CD4-positive, alpha-beta T cell (primary cell): ENCODE measurements around the gene DEF6. TPM values are rescaled to one million over a fixed set of nuclear protein-coding genes. Genes with fewer than 3 reads are reported as not detected.

Source experiments
- ATAC-seq: fragments of 200-7000 bp; cut with Tn5 transposase; one replicate; pipeline ENCODE4 v1.10.0; 2022; ENCODE audit warnings: mild to moderate bottlenecking; ENCODE audit not compliant: poor library complexity
- CTCF ChIA-PET: fragments of 350-600 bp; sonication (Branson Sonifier 250); formaldehyde crosslinking; loops from one replicate; lab custom pipeline; 2021; ENCODE audit warnings: antibody characterized with exemption, inconsistent platforms; lab: Charles Lee
- POLR2A ChIA-PET: fragments of 350-600 bp; sonication (Branson Sonifier 250); formaldehyde crosslinking; loops from one replicate; lab custom pipeline; 2021; ENCODE audit warnings: antibody characterized with exemption, inconsistent platforms; lab: Charles Lee
- DNase-seq, 14 experiments: peaks; one replicate each; pipeline ENCODE4 v3.0.0-alpha.2; 2013 to 2020; ENCODE audit warnings: mixed read lengths in 2 of 14
- H3K27ac ChIP-seq, 2 donors: one replicate each; pipeline versions ENCODE4 v1.5.1 to v1.7.0; 2013; ENCODE audit warnings: low read length in 2 of 2, low read depth in 1 of 2, mild to moderate bottlenecking in 1 of 2
- H3K27me3 ChIP-seq, 2 experiments: 1 replicate in 1 of 2; 2 replicates in 1 of 2; pipeline versions ENCODE4 v1.6.1 to v1.7.0; 2013; ENCODE audit warnings: low read length in 2 of 2, control low read depth in 1 of 2, mild to moderate bottlenecking in 1 of 2, moderate library complexity in 1 of 2; ENCODE audit not compliant: insufficient read depth in 2 of 2, control insufficient read depth in 1 of 2
- H3K36me3 ChIP-seq: one replicate; pipeline ENCODE4 v1.6.1; 2013; ENCODE audit warnings: low read length, control low read depth; ENCODE audit not compliant: insufficient read depth
- H3K4me1 ChIP-seq: one replicate; pipeline ENCODE4 v1.6.1; 2013; ENCODE audit warnings: low read length, control low read depth; ENCODE audit not compliant: insufficient read depth
- H3K4me3 ChIP-seq: one replicate; pipeline ENCODE4 v1.5.1; 2013; ENCODE audit warnings: mild to moderate bottlenecking, low read length, moderate library complexity
- H3K9me3 ChIP-seq, 2 experiments: 1 replicate in 1 of 2; 2 replicates in 1 of 2; pipeline versions ENCODE4 v1.6.1 to v1.7.0; 2013; ENCODE audit warnings: low read length in 2 of 2, mild to moderate bottlenecking in 2 of 2, control low read depth in 1 of 2, moderate library complexity in 1 of 2; ENCODE audit not compliant: control insufficient read depth in 1 of 2, insufficient read depth in 1 of 2
- H3K27ac Mint-ChIP-seq: one replicate; pipeline ENCODE4 v1.8.0; 2020; ENCODE audit warnings: mixed read lengths
- H3K27me3 Mint-ChIP-seq: one replicate; pipeline ENCODE4 v1.8.0; 2021; ENCODE audit warnings: mixed read lengths
- H3K36me3 Mint-ChIP-seq: one replicate; pipeline ENCODE4 v1.8.0; 2021; ENCODE audit warnings: low read depth, mixed read lengths
- H3K4me1 Mint-ChIP-seq: one replicate; pipeline ENCODE4 v1.8.0; 2021; ENCODE audit warnings: low read depth, mixed read lengths
- H3K4me3 Mint-ChIP-seq: one replicate; pipeline ENCODE4 v1.8.0; 2020; ENCODE audit warnings: mild to moderate bottlenecking, mixed read lengths
- H3K9me3 Mint-ChIP-seq: one replicate; pipeline ENCODE4 v1.8.0; 2020; ENCODE audit warnings: mixed read lengths
- CTCF ChIP-seq: fragments of 200-600 bp; IDR thresholded peaks from one replicate; pipeline ENCODE4 v1.8.0; 2022; ENCODE audit warnings: antibody characterized with exemption, mild to moderate bottlenecking
- intact Hi-C, 2 experiments: fragments of 100-400 bp; cut with DNase I in 1 of 2; cut with micrococcal nuclease in 1 of 2; formaldehyde crosslinking; loops; one replicate each; pipeline versions ENCODE4 v1.15.1 to v1.9.0; 2023 to 2025; cut with DNase I, micrococcal nuclease
- total RNA-seq, 174 experiments: library from RNA in 2 of 174; stranded (reverse) in 2 of 174; gene quantifications; one replicate each; pipeline ENCODE4 v1.2.3 and lab custom pipeline; 2021 to 2026

Gene DEF6
- total RNA-seq, 2 experiments from 2014 or later, result 209 to 212 TPM

DNA sequence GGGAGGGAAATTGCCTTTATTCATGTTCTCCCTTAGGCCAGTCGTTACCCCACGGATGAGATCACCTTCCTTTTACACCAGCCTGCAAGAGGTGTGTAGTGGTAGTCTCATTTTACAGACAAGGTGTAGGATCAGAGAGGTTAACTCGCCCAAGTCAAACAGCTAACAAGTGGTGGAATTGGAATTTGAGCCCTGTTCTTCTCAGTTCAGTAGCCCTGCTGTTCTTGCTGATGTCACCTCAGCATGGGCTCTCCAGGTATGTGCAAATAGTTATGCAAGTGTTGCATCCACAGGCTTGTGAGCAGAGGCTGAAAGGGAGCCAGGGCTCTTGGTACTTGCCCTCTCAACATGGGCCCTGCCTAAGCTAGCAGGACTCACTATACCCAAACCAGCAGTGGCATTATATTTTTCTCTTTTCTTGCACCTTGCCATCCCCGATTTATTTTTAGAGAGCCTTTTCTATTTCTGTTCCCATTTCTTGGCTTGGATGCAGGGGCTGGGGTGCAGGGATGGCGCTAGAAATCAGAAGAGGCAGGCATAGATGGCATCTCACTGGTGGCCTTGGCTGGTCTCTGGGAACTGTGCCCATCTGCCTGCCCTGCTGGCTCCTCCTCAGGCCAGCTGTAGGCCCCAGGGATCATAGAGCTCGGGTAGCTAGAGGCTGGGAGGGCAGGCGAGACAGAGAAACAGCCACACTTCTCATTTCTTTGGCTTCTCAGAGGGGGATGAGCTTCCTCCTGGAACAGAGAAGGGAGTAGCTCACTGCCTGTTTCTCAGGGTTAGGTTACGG, 62.9 kb downstream of the DEF6 start:
- peaks cover 37% of the 10 kb centered on the region for H3K4me1 ChIP-seq
- CTCF ChIA-PET, result interaction anchor here (0.5 kb wide), 1 partner anchor 19 kb away, joined by 3 read pairs; no protein-coding TSS in a partner anchor
- no peak overlapping the region for H3K4me3 ChIP-seq
- no peaks in the 10 kb centered on the region for H3K9me3 Mint-ChIP-seq
- no peak for TF ChIP-seq CTCF
- peaks cover 77% of the 10 kb centered on the region for H3K4me1 Mint-ChIP-seq
- H3K36me3 Mint-ChIP-seq, result peaks cover 64% of the 10 kb centered on the region
- no peak overlapping the region for H3K27ac ChIP-seq
- peak overlapping the region; percentile 67 for H3K27ac Mint-ChIP-seq
- intact Hi-C loops, result no loop called here
- POLR2A ChIA-PET, result interaction anchor here (1.0 to 1.2 kb wide), 2 partner anchors 8 to 12 kb away, joined by 3 to 4 read pairs; no protein-coding TSS in a partner anchor
- ATAC-seq (no peak), DNase-seq (no peak)
- H3K27me3 Mint-ChIP-seq, result no peaks in the 10 kb centered on the region
- no peaks in the 10 kb centered on the region for H3K9me3 ChIP-seq
- H3K4me3 Mint-ChIP-seq, result no peak overlapping the region
- H3K27me3 ChIP-seq, result no peaks in the 10 kb centered on the region
- peaks cover 46% of the 10 kb centered on the region for H3K36me3 ChIP-seq

- Mint-ChIP-seq H3K4me1 (peaks cover 77% of the 10 kb centered on the region), H3K4me3 (no peak overlapping the region), H3K36me3 (peaks cover 58% of the 10 kb centered on the region), H3K27me3 (no peaks in the 10 kb centered on the region), H3K27ac (peak overlapping the region; percentile 67), H3K9me3 (no peaks in the 10 kb centered on the region)
- Histone ChIP-seq H3K4me3 (no peak overlapping the region), H3K27ac (no peak overlapping the region), H3K4me1 (peaks cover 36% of the 10 kb centered on the region), H3K9me3 (no peaks in the 10 kb centered on the region), H3K27me3 (no peaks in the 10 kb centered on the region), H3K36me3 (peaks cover 31% of the 10 kb centered on the region)
- DNase-seq (no peak), ATAC-seq (no peak)
- ChIA-PET POLR2A (no interaction called here), CTCF (no interaction called here)
- TF ChIP-seq CTCF, result no peak
- intact Hi-C loops, result no loop called here
These were observed 64.6 kb downstream of the DEF6 start for GRCh38 chr6:35362200-35362599.

GRCh38 chr6:35363293-35363750, 65.7 kb downstream of the DEF6 start:
- H3K36me3 ChIP-seq, result peaks cover 21% of the 10 kb centered on the region
- peaks cover 51% of the 10 kb centered on the region for H3K36me3 Mint-ChIP-seq
- ChIA-PET CTCF (interaction anchor here (0.8 kb wide), 1 partner anchor 13 kb away, joined by 3 read pairs; no protein-coding TSS in a partner anchor), POLR2A (interaction anchor here (1.1 kb wide), 1 partner anchor 57 kb away, joined by 4 read pairs; no protein-coding TSS in a partner anchor)
- no peak for TF ChIP-seq CTCF
- no peak for ATAC-seq
- H3K27me3 Mint-ChIP-seq, result no peaks in the 10 kb centered on the region
- no peaks in the 10 kb centered on the region for H3K9me3 Mint-ChIP-seq
- peaks cover 41% of the 10 kb centered on the region for H3K4me1 ChIP-seq
- peak overlapping the region; percentile 67 for H3K27ac Mint-ChIP-seq
- H3K4me3 Mint-ChIP-seq, result no peak overlapping the region
- H3K4me3 ChIP-seq, result no peak overlapping the region
- intact Hi-C loops, result no loop called here
- H3K27ac ChIP-seq, result no peak overlapping the region
- H3K27me3 ChIP-seq, result no peaks in the 10 kb centered on the region
- no peaks in the 10 kb centered on the region for H3K9me3 ChIP-seq
- H3K4me1 Mint-ChIP-seq, result peaks cover 79% of the 10 kb centered on the region
- peak in 1 of 14 experiments; percentile 17 for DNase-seq
